ENCODE results near the gene TK1. TPM values are rescaled to one million over a fixed set of nuclear protein-coding genes. Genes with fewer than 3 reads are reported as not detected.

Gene TK1
- polyA plus RNA-seq, 1 of the 3 experiments (the other 2 are of a cell fraction): 112 TPM

- no peaks in the 10 kb centered on the region for H3F3A ChIP-seq (replicated peaks; ENCODE audit: insufficient read depth)
- POLR2A ChIA-PET: no interaction called here
- H3K9me3 ChIP-seq: no peaks in the 10 kb centered on the region
- no peak for TF ChIP-seq TAF1 (IDR thresholded peaks at IDR 0.05; ENCODE audit: borderline replicate concordance, low read depth, low read length)
- TF ChIP-seq CTCF (IDR thresholded peaks at IDR 0.05): peak; percentile 57
- no peak for TF ChIP-seq SMC3 (IDR thresholded peaks at IDR 0.05; ENCODE audit: low read depth, low read length)
- no peak for TF ChIP-seq EP300 (IDR thresholded peaks at IDR 0.05; ENCODE audit: borderline replicate concordance in 1 of 2, low read depth in 1 of 2, low read length in 1 of 2)
- no peak for TF ChIP-seq ZBTB33 (IDR thresholded peaks at IDR 0.05; ENCODE audit: borderline replicate concordance, low read depth)
- no peaks in the 10 kb centered on the region for H4K20me1 ChIP-seq (ENCODE audit: insufficient read depth)
- peak; percentile 60 for DNase-seq
- no peak overlapping the region for H3K27ac ChIP-seq (ENCODE audit: low read depth in 2 of 2, low read length in 1 of 2)
- 76% methylated on average over 19 of the region's 26 CpGs for WGBS (ENCODE audit: low lambda C conversion rate)
- H3K79me2 ChIP-seq (ENCODE audit: insufficient read depth): no peaks in the 10 kb centered on the region
- no peaks in the 10 kb centered on the region for H3K27me3 ChIP-seq (ENCODE audit: insufficient read depth)
- no peak overlapping the region for H2AFZ ChIP-seq (ENCODE audit: low read depth)
- no peak overlapping the region for H3K9ac ChIP-seq
- CTCF ChIA-PET: interaction anchor here (1.2 to 6.3 kb wide), 18 partner anchors 10 to 113 kb away, joined by 3 to 73 read pairs (median 6); partner anchors contain the start of genes AFMID and TK1
- no peaks in the 10 kb centered on the region for H3K36me3 ChIP-seq (replicated peaks in 1 of 2; ENCODE audit: control insufficient read depth in 1 of 2, insufficient read depth in 2 of 2, low read length in 1 of 2)
- no peaks in the 10 kb centered on the region for H3K9me2 ChIP-seq
- H3K4me1 ChIP-seq (ENCODE audit: control insufficient read depth in 1 of 2, insufficient read depth in 2 of 2, low read depth in 1 of 2, low read length in 1 of 2): peaks cover 0 to 3% of the 10 kb centered on the region in 2 experiments; a peak in 2 of 4 replicates
- H3K4me2 ChIP-seq: no peak overlapping the region
- no peak overlapping the region for H3K4me3 ChIP-seq (ENCODE audit: low read depth in 2 of 2, low read length in 1 of 2)
Measured at GRCh38 chr17:78137392-78138203, 49.3 kb downstream of the TK1 start.

- Histone ChIP-seq H3K9ac (no peak overlapping the region), H3K4me3 (ENCODE audit: low read depth in 2 of 2, low read length in 1 of 2) (no peak overlapping the region), H3K27ac (ENCODE audit: low read depth in 2 of 2, low read length in 1 of 2) (no peak overlapping the region), H3K9me2 (no peaks in the 10 kb centered on the region), H4K20me1 (ENCODE audit: insufficient read depth) (no peaks in the 10 kb centered on the region), H3K4me1 (ENCODE audit: control insufficient read depth in 1 of 2, insufficient read depth in 2 of 2, low read depth in 1 of 2, low read length in 1 of 2) (no peaks in the 10 kb centered on the region; a peak in 1 of 4 replicates), H3F3A (replicated peaks; ENCODE audit: insufficient read depth) (no peaks in the 10 kb centered on the region), H3K4me2 (no peak overlapping the region), H3K36me3 (replicated peaks in 1 of 2; ENCODE audit: control insufficient read depth in 1 of 2, insufficient read depth in 2 of 2, low read length in 1 of 2) (no peaks in the 10 kb centered on the region), H3K9me3 (no peaks in the 10 kb centered on the region), H2AFZ (ENCODE audit: low read depth) (no peak overlapping the region), H3K27me3 (ENCODE audit: insufficient read depth) (no peaks in the 10 kb centered on the region; the same call in none of the 2 replicates), H3K79me2 (ENCODE audit: insufficient read depth) (no peaks in the 10 kb centered on the region)
- ChIA-PET POLR2A (no interaction called here), CTCF (interaction anchor here (0.9 to 6.3 kb wide), 19 partner anchors 8 to 715 kb away, joined by 3 to 73 read pairs (median 9); partner anchors contain the start of genes AFMID and TK1)
- DNase-seq: no peak
- WGBS (ENCODE audit: low lambda C conversion rate): 82% methylated on average over 9 of the region's 9 CpGs
- no peak for TF ChIP-seq NRF1 (IDR thresholded peaks at IDR 0.05; ENCODE audit: low read depth, low read length)
Measured at GRCh38 chr17:78135858-78136500, 50.9 kb downstream of the TK1 start.

All from SK-N-SH (cell line).